GM12878 (cell line): ENCODE data around the gene PRUNE2. TPM values are rescaled to one million over a fixed set of nuclear protein-coding genes. Genes with fewer than 3 reads are reported as not detected.

Experiments
- ATAC-seq: fragments of 200-7000 bp; cut with Tn5 transposase; 3 replicates; pipeline ENCODE4 v1.9.1; 2020; ENCODE audit warnings: mild to moderate bottlenecking, moderate library complexity
- BruUV-seq: library from RNA; stranded (reverse); fragments of 400-500 nt; replicated peaks from 2 replicates; lab custom pipeline; 2021; lab: Mats Ljungman, UMichigan
- CTCF ChIA-PET: fragments of 300-600 bp; sonication (Branson Sonifier 250); formaldehyde crosslinking; extraction: SDS; loops from one replicate; lab custom pipeline; 2021; ENCODE audit warnings: inconsistent platforms; lab: Yijun Ruan, JAX
- POLR2A ChIA-PET: fragments of 350-600 bp; formaldehyde crosslinking; extraction: SDS; loops from one replicate; lab custom pipeline; 2021; ENCODE audit warnings: inconsistent platforms; lab: Charles Lee
- RAD21 ChIA-PET: fragments of 300-600 bp; sonication (Branson Sonifier 250); formaldehyde crosslinking; loops from one replicate; lab custom pipeline; 2023; ENCODE audit warnings: antibody characterized with exemption; ENCODE audit not compliant: unreplicated experiment; lab: Charles Lee
- SMC1A ChIA-PET: fragments of 300-600 bp; sonication (Branson Sonifier 250); formaldehyde crosslinking; loops from one replicate; lab custom pipeline; 2023; ENCODE audit not compliant: unreplicated experiment, uncharacterized antibody; lab: Charles Lee
- DNase-seq: peaks from one replicate; pipeline ENCODE4 v3.0.0-alpha.2; 2011; ENCODE audit warnings: low read depth, low spot score
- FAIRE-seq: peaks from 3 replicates; lab custom pipeline; 2011; peaks lifted over from hg19 to GRCh38; lab: Jason Lieb, UNC
- H2AFZ ChIP-seq: 2 replicates; pipeline ENCODE4 v1.6.0; 2011; ENCODE audit warnings: low read depth, low read length, control low read depth; ENCODE audit not compliant: control insufficient read depth
- H3K27ac ChIP-seq: 2 replicates; pipeline ENCODE4 v1.5.1; 2011; ENCODE audit warnings: control low read depth; ENCODE audit not compliant: control insufficient read depth, insufficient read depth
- H3K27me3 ChIP-seq, 2 experiments: replicated peaks in 1 of 2; 2 replicates each; pipeline versions ENCODE4 v1.6.0 to v1.6.1; 2011; ENCODE audit warnings: low read length in 1 of 2; ENCODE audit not compliant: control insufficient read depth in 2 of 2, insufficient read depth in 2 of 2
- H3K36me3 ChIP-seq, 2 experiments: 2 replicates each; pipeline ENCODE4 v1.5.1; 2011; ENCODE audit warnings: low read length in 1 of 2; ENCODE audit not compliant: control insufficient read depth in 2 of 2, insufficient read depth in 2 of 2
- H3K4me1 ChIP-seq: 2 replicates; pipeline ENCODE4 v1.6.1; 2011; ENCODE audit warnings: mild to moderate bottlenecking, low read length, moderate library complexity, mixed read lengths; ENCODE audit not compliant: control insufficient read depth, insufficient read depth
- H3K4me2 ChIP-seq: 2 replicates; pipeline ENCODE4 v1.6.0; 2011; ENCODE audit warnings: control low read depth; ENCODE audit not compliant: control insufficient read depth, insufficient read depth
- H3K4me3 ChIP-seq: fragments of 200-600 bp; sonication (generic); 2 replicates; pipeline ENCODE4 v1.5.1; 2016
- H3K79me2 ChIP-seq: 2 replicates; pipeline ENCODE4 v1.6.0; 2011; ENCODE audit warnings: low read length; ENCODE audit not compliant: control insufficient read depth, insufficient read depth
- H3K9ac ChIP-seq: 2 replicates; pipeline ENCODE4 v1.8.0; 2011; ENCODE audit warnings: low read length, control low read depth, mixed read lengths; ENCODE audit not compliant: control insufficient read depth, insufficient read depth
- H3K9me3 ChIP-seq: replicated peaks from 3 replicates; pipeline ENCODE4 v1.5.1; 2011; ENCODE audit warnings: mild to moderate bottlenecking, low read length; ENCODE audit not compliant: control insufficient read depth, insufficient read depth
- H4K20me1 ChIP-seq: 2 replicates; pipeline ENCODE4 v1.6.0; 2011; ENCODE audit not compliant: control insufficient read depth, insufficient read depth
- BRCA1 ChIP-seq: IDR thresholded peaks from 2 replicates; pipeline ENCODE4 v1.6.1; 2011; ENCODE audit warnings: low read depth, low read length, improper control_type of control experiment
- CBX3 ChIP-seq: fragments of 200-600 bp; sonication (generic); IDR thresholded peaks from 2 replicates; pipeline ENCODE4 v1.6.1; 2016; ENCODE audit warnings: low read depth, borderline replicate concordance
- CHD4 ChIP-seq: fragments of 200-600 bp; sonication (generic); IDR thresholded peaks from 2 replicates; pipeline ENCODE4 v1.6.1; 2016; ENCODE audit warnings: mild to moderate bottlenecking
- EED ChIP-seq: sonication (generic); IDR thresholded peaks from 2 replicates; pipeline ENCODE4 v1.6.1; 2016; ENCODE audit warnings: antibody characterized with exemption, low read depth
- ELK1 ChIP-seq: IDR thresholded peaks from 2 replicates; pipeline ENCODE4 v1.6.1; 2012; ENCODE audit warnings: low read depth, low read length, improper control_type of control experiment
- FOXM1 ChIP-seq: IDR thresholded peaks from 2 replicates; pipeline ENCODE4 v1.6.1; 2012; ENCODE audit warnings: low read depth, mild to moderate bottlenecking, inconsistent platforms, low read length, moderate library complexity
- MEF2A ChIP-seq: IDR thresholded peaks from 2 replicates; pipeline ENCODE4 v1.6.1; 2011; ENCODE audit warnings: low read depth, mild to moderate bottlenecking, low read length, moderate library complexity; ENCODE audit not compliant: insufficient read depth
- NFYB ChIP-seq: IDR thresholded peaks from 2 replicates; pipeline ENCODE4 v1.6.1; 2011; ENCODE audit warnings: low read depth, mild to moderate bottlenecking, low read length, improper control_type of control experiment, moderate library complexity; ENCODE audit not compliant: insufficient read depth
- NKRF ChIP-seq: fragments of 450-650 bp; conservative IDR thresholded peaks from 2 replicates; pipeline ENCODE4 v1.6.1; 2017; ENCODE audit warnings: mild to moderate bottlenecking, moderate library complexity
- RELA ChIP-seq: fragments of 450-650 bp; IDR thresholded peaks from 2 replicates; pipeline ENCODE4 v1.8.0; 2014; ENCODE audit warnings: borderline replicate concordance; ENCODE audit not compliant: partially characterized antibody
- RUNX3 ChIP-seq: IDR thresholded peaks from 2 replicates; pipeline ENCODE4 v1.6.1; 2012; ENCODE audit warnings: low read length, inconsistent platforms
- SIN3A ChIP-seq: IDR thresholded peaks from 2 replicates; pipeline ENCODE4 v1.6.1; 2012; ENCODE audit warnings: low read depth, low read length, improper control_type of control experiment
- USF2 ChIP-seq: IDR thresholded peaks from 2 replicates; pipeline ENCODE4 v1.6.1; 2011; ENCODE audit warnings: low read depth, low read length, improper control_type of control experiment, borderline replicate concordance
- WRNIP1 ChIP-seq: IDR thresholded peaks from 2 replicates; pipeline ENCODE4 v1.6.1; 2011; ENCODE audit warnings: low read depth, low read length, improper control_type of control experiment, borderline replicate concordance
- WGBS: methylation state at CpG from one replicate; pipeline ENCODE4 v1.1.6; 2016; ENCODE audit warnings: low lambda C conversion rate; ENCODE audit not compliant: insufficient replicate concordance, insufficient coverage; ENCODE audit errors: missing lambda C conversion rate; 5-methylcytosine and 5-hydroxymethylcytosine counted together
- in situ Hi-C: fragments of 300-500 bp; cut with MboI; formaldehyde crosslinking; loops from 9 replicates; pipeline ENCODE4 v1.14.3; 2018; ENCODE audit warnings: mixed read lengths
- intact Hi-C: fragments of 100-400 bp; cut with micrococcal nuclease; formaldehyde crosslinking; loops from one replicate; pipeline ENCODE4 v1.14.2; 2022; ENCODE audit not compliant: unreplicated experiment
- polyA plus RNA-seq, 11 experiments: library from polyadenylated mRNA; depleted of rRNA in 4 of 11; unstranded in 6 of 11; stranded (reverse) in 5 of 11; fragments of >200 nt; fragmentation: Nextera tagmentation in 4 of 11; fragmentation: Illumina TruSeq in 1 of 11; extraction: Ambion mirVana in 4 of 11; extraction: Trizol in 1 of 11; gene quantifications; 1 replicate in 1 of 11; 2 replicates in 10 of 11; pipeline versions ENCODE4 v1.2.1 to v1.2.3, GENCODE V29; 2011 to 2016; ENCODE audit warnings: inconsistent platforms in 2 of 11, missing spikeins in 2 of 11, low read depth in 1 of 11
- total RNA-seq, 4 experiments: library from RNA; depleted of rRNA in 3 of 4; stranded (reverse); fragments of >200 nt in 3 of 4; fragmentation: Illumina TruSeq in 1 of 4; extraction: Trizol in 1 of 4; gene quantifications; 2 replicates each; pipeline versions ENCODE4 v1.2.1 to v1.2.3, GENCODE V29; 2013 to 2021

Gene PRUNE2
- total and polyA plus RNA-seq, 10 of the 15 experiments (the other 5 are each of a cell fraction or from before 2014, with no cell fraction given), result 0.07 to 0.63 (median 0.25) TPM

DNA sequence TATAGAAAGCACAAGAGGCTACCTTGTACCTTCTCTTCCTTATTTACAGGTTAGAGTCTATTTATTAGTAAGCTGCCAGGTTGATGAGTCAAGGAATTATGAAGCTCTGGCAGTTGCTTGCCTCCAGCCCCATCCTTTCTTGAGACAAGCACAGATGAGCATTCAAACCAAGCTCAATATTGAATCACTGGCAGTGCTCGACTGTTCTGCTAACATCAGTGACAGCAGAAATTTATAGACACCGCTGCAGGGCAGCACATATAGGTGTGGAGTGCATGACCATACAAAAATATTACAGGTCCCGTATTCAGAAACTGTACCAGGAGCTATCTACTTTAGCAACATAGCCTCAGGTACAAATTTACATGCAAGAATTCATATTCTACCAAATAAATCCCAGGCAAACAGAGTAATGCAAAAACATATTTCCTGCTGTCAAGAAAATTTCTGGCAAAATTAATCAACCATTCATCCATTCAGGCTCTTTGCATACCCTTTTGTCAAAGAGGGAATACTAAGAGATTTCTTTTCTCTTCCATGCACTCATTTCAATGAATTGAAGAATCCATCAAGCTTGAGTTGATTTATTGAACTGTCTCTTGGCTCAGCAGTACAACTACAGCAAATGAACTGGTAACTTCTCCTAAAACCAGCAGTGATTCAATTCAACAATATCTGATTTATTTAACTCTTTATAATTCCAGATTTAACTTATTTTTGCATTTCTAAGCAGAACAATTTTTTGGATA, 168.6 kb downstream of the PRUNE2 start:
- Histone ChIP-seq H3K9me3 (no peaks in the 10 kb centered on the region; the same call in 2 of the 3 replicates), H4K20me1 (no peaks in the 10 kb centered on the region), H3K79me2 (no peaks in the 10 kb centered on the region), H3K4me1 (no peaks in the 10 kb centered on the region), H2AFZ (no peak overlapping the region), H3K4me2 (no peak overlapping the region), H3K27me3 (no peaks in the 10 kb centered on the region; a peak in 1 of 4 replicates), H3K4me3 (no peak overlapping the region), H3K36me3 (no peaks in the 10 kb centered on the region), H3K9ac (no peak overlapping the region), H3K27ac (no peak overlapping the region)
- ChIA-PET RAD21 (no interaction called here), SMC1A (no interaction called here), POLR2A (no interaction called here), CTCF (interaction anchor here (1.4 kb wide), 1 partner anchor 20 kb away, joined by 3 read pairs; no protein-coding TSS in a partner anchor)
- no TSS peak for BruUV-seq
- in situ Hi-C loops (no loop called here), intact Hi-C loops (no loop called here)
- DNase-seq, result no peak
- ATAC-seq, result no peak
- WGBS, result 4% methylated on average over 3 of the region's 3 CpGs
- FAIRE-seq, result no peak
- TF ChIP-seq EED (no peak), MEF2A (no peak), WRNIP1 (no peak), BRCA1 (no peak), FOXM1 (no peak), RUNX3 (no peak), RELA (no peak)

- FAIRE-seq (no peak), ATAC-seq (no peak), DNase-seq (no peak)
- no TSS peak for BruUV-seq
- no peaks in the 10 kb centered on the region for H3K79me2 ChIP-seq
- in situ Hi-C loops (no loop called here), intact Hi-C loops (no loop called here)
- H3K4me3 ChIP-seq, result no peak overlapping the region
- CTCF ChIA-PET, result no interaction called here
- no peak overlapping the region for H3K27ac ChIP-seq
- no peaks in the 10 kb centered on the region for H3K9me3 ChIP-seq
- H3K4me2 ChIP-seq, result no peak overlapping the region
- H3K9ac ChIP-seq, result no peak overlapping the region
- H3K36me3 ChIP-seq, result no peaks in the 10 kb centered on the region
- H2AFZ ChIP-seq, result no peak overlapping the region
- no peaks in the 10 kb centered on the region for H3K4me1 ChIP-seq
- H4K20me1 ChIP-seq, result no peaks in the 10 kb centered on the region
- POLR2A ChIA-PET, result no interaction called here
- SMC1A ChIA-PET, result no interaction called here
- WGBS, result 2% methylated on average over 3 of the region's 3 CpGs
- no peaks in the 10 kb centered on the region; a peak in 2 of 4 replicates for H3K27me3 ChIP-seq
- RAD21 ChIA-PET, result no interaction called here
- TF ChIP-seq CBX3, result no peak
- no peak for TF ChIP-seq CHD4
- no peak for TF ChIP-seq NKRF
- no peak for TF ChIP-seq SIN3A
- no peak for TF ChIP-seq ELK1
- TF ChIP-seq USF2, result no peak
- TF ChIP-seq NFYB, result no peak
Measured at GRCh38 chr9:76734716-76735115, 171.2 kb downstream of the PRUNE2 start.
